Measurements from ENCODE around the gene DPH2. TPM values are rescaled to one million over a fixed set of nuclear protein-coding genes. Genes with fewer than 3 reads are reported as not detected.

DPH2 gene
- total RNA-seq, 1 experiment from 2014 or later = 57.5 TPM

GRCh38 chr1:43932786-43933385 is 36.9 kb upstream of the DPH2 start:
- H3K9me3 Mint-ChIP-seq = no peaks in the 10 kb centered on the region
- peaks cover 8% of the 10 kb centered on the region for H3K27me3 Mint-ChIP-seq (ENCODE audit: low read depth)
- ATAC-seq (0 out of 2 replicates have a peak, but pooled peaks have one; percentile 0), DNase-seq (ENCODE audit: low spot score) (no peak)
- TF ChIP-seq ZNF121 (CRISPR knock-in tag; IDR thresholded peaks at IDR 0.05) (peak; percentile 33; the same call in 1 of the 2 replicates), FOXK1 (CRISPR knock-in tag; IDR thresholded peaks at IDR 0.05) (no peak)
- peak overlapping the region; percentile 84 for H3K4me3 Mint-ChIP-seq
- no peak overlapping the region; the same call in 1 of the 2 replicates for H3K27ac Mint-ChIP-seq
- ChIA-PET CTCF (interaction anchor here (0.7 to 11.9 kb wide), 21 partner anchors 10 to 403 kb away, joined by 3 to 992 read pairs (median 14); partner anchors contain the start of gene IPO13), POLR2A (interaction anchor here (0.8 to 3.9 kb wide), 4 partner anchors 14 to 168 kb away, joined by 3 to 62 read pairs (median 6); partner anchors contain the start of gene IPO13)
- no peaks in the 10 kb centered on the region for H3K36me3 Mint-ChIP-seq
- H3K4me1 Mint-ChIP-seq = peaks cover 43% of the 10 kb centered on the region

- ATAC-seq (peak; percentile 38), DNase-seq (ENCODE audit: low spot score) (peak; percentile 81)
- Mint-ChIP-seq H3K27ac (peak within 1 kb of the TSS; percentile 88), H3K9me3 (no peaks in the 10 kb centered on the region), H3K4me1 (peaks cover 49% of the 10 kb centered on the region), H3K4me3 (peak within 1 kb of the TSS; percentile 84), H3K36me3 (no peaks in the 10 kb centered on the region), H3K27me3 (ENCODE audit: low read depth) (peaks cover 8% of the 10 kb centered on the region)
- CTCF ChIA-PET = interaction anchor here (0.7 to 11.9 kb wide), 52 partner anchors 11 to 404 kb away, joined by 3 to 992 read pairs (median 10); partner anchors contain the start of genes ATP6V0B, IPO13, KDM4A and ST3GAL3
- POLR2A ChIA-PET = interaction anchor here (0.5 to 3.9 kb wide), 5 partner anchors 13 to 169 kb away, joined by 3 to 62 read pairs (median 3); partner anchors contain the start of gene IPO13
- 0 out of 2 replicates have a peak, but pooled peaks have one; percentile 11 for TF ChIP-seq SP1 (CRISPR knock-in tag; conservative IDR thresholded peaks at IDR 0.05)
- TF ChIP-seq ZNF425 (CRISPR knock-in tag; conservative IDR thresholded peaks at IDR 0.05) = no peak
- no peak for TF ChIP-seq ZNF263 (CRISPR knock-in tag; IDR thresholded peaks at IDR 0.05; ENCODE audit: low read depth)
- no peak for TF ChIP-seq NR1H2 (CRISPR knock-in tag; IDR thresholded peaks at IDR 0.05)
- TF ChIP-seq NR3C1 (CRISPR knock-in tag; conservative IDR thresholded peaks at IDR 0.05; ENCODE audit: low read depth) = 0 out of 2 replicates have a peak, but pooled peaks have one; percentile 71
- peak; percentile 79 for TF ChIP-seq TEAD1 (CRISPR knock-in tag; IDR thresholded peaks at IDR 0.05)
- no peak for TF ChIP-seq NR2C2 (CRISPR knock-in tag; IDR thresholded peaks at IDR 0.05)
- peak; percentile 80; the same call in 1 of the 2 replicates for TF ChIP-seq CBFB (CRISPR knock-in tag; IDR thresholded peaks at IDR 0.05; ENCODE audit: low read depth)
- TF ChIP-seq CREM (CRISPR knock-in tag; IDR thresholded peaks at IDR 0.05) = no peak; the same call in 1 of the 2 replicates
- no peak for TF ChIP-seq ZNF396 (CRISPR knock-in tag; IDR thresholded peaks at IDR 0.05; ENCODE audit: borderline replicate concordance)
- peak; percentile 49; the same call in 1 of the 2 replicates for TF ChIP-seq MAX (CRISPR knock-in tag; IDR thresholded peaks at IDR 0.05)
- TF ChIP-seq GRHL2 (CRISPR knock-in tag; IDR thresholded peaks at IDR 0.05; ENCODE audit: insufficient replicate concordance, severe bottlenecking) = no peak
- no peak for TF ChIP-seq ZNF416 (CRISPR knock-in tag; IDR thresholded peaks at IDR 0.05)
- TF ChIP-seq OVOL2 (CRISPR knock-in tag; IDR thresholded peaks at IDR 0.05; ENCODE audit: borderline replicate concordance) = no peak
- no peak for TF ChIP-seq MLX (CRISPR knock-in tag; IDR thresholded peaks at IDR 0.05)
- no peak for TF ChIP-seq GTF2I (CRISPR knock-in tag; conservative IDR thresholded peaks at IDR 0.05)
- TF ChIP-seq ZBTB21 (CRISPR knock-in tag; IDR thresholded peaks at IDR 0.05; ENCODE audit: borderline replicate concordance) = 0 out of 2 replicates have a peak, but pooled peaks have one; percentile 13
- TF ChIP-seq CTCF (IDR thresholded peaks at IDR 0.05) = no peak
- no peak for TF ChIP-seq ZNF219 (CRISPR knock-in tag; IDR thresholded peaks at IDR 0.05; ENCODE audit: borderline replicate concordance)
- TF ChIP-seq ESRRA (CRISPR knock-in tag; IDR thresholded peaks at IDR 0.05; ENCODE audit: borderline replicate concordance) = no peak
- TF ChIP-seq ZNF532 (CRISPR knock-in tag; IDR thresholded peaks at IDR 0.05; ENCODE audit: borderline replicate concordance) = no peak
Observed at GRCh38 chr1:43933386-43934100, 36.3 kb upstream of the DPH2 start, which contains the start of gene ARTN. Gene ARTN (plus strand): TSS chr1:43933801. CDS start chr1:43935657, 1,856 bp downstream.

All from WTC11 (cell line).